GM11168 (cell line): ENCODE data around the gene AFDN.
"Not testable (repeated sequence)": the region's sequence is repeated elsewhere in the genome, so short reads cannot be mapped to it uniquely, and the experiment has no call there.

Experiments used
- in situ Hi-C: fragments of 300-500 bp; cut with MboI; formaldehyde crosslinking; loops from one replicate; pipeline ENCODE4 v1.12.0; 2022; ENCODE audit warnings: low sequenced_read_pairs; ENCODE audit not compliant: unreplicated experiment

AFDN gene

GRCh38 chr6:167973148-167973885 is 146.6 kb downstream of the AFDN start:
- in situ Hi-C loops: no loop called here

GRCh38 chr6:167974640-167975344 is 148.1 kb downstream of the AFDN start:
- in situ Hi-C loops: no loop called here

GRCh38 chr6:167975458-167975857 is 148.7 kb downstream of the AFDN start:
- in situ Hi-C loops: no loop called here

GRCh38 chr6:167976116-167976657 is 149.5 kb downstream of the AFDN start:
- in situ Hi-C loops: not testable (repeated sequence)

GRCh38 chr6:167976708-167977107 is 150.0 kb downstream of the AFDN start:
- in situ Hi-C loops: no loop called here

GRCh38 chr6:167977717-167978467 is 151.2 kb downstream of the AFDN start:
- in situ Hi-C loops: no loop called here

- in situ Hi-C loops: no loop called here
Measured at GRCh38 chr6:167978607-167979006, 151.9 kb downstream of the AFDN start.

GRCh38 chr6:167979436-167980139 is 152.9 kb downstream of the AFDN start:
- in situ Hi-C loops: no loop called here

GRCh38 chr6:167980911-167981580 is 154.3 kb downstream of the AFDN start:
- in situ Hi-C loops: no loop called here

GRCh38 chr6:167981916-167982462 is 155.3 kb downstream of the AFDN start:
- in situ Hi-C loops: no loop called here

- in situ Hi-C loops: no loop called here
Measured at GRCh38 chr6:167984144-167984719, 157.5 kb downstream of the AFDN start.

GRCh38 chr6:167984876-167985604 is 158.3 kb downstream of the AFDN start:
- in situ Hi-C loops: no loop called here

GRCh38 chr6:167985911-167986595 is 159.3 kb downstream of the AFDN start:
- in situ Hi-C loops: no loop called here

GRCh38 chr6:167987396-167988153 is 160.9 kb downstream of the AFDN start:
- in situ Hi-C loops: no loop called here

- in situ Hi-C loops: no loop called here
Measured at GRCh38 chr6:167988154-167988495, 161.4 kb downstream of the AFDN start.

- in situ Hi-C loops: no loop called here
Measured at GRCh38 chr6:167988945-167989841, 162.5 kb downstream of the AFDN start.
